ENCODE results near the gene BPIFA2. TPM values are rescaled to one million over a fixed set of nuclear protein-coding genes. Genes with fewer than 3 reads are reported as not detected.

BPIFA2 gene
- polyA plus RNA-seq, 1 experiment = not detected

- ChIA-PET CTCF (no interaction called here), POLR2A (no interaction called here)
- Histone ChIP-seq H3K9me3 (ENCODE audit: control insufficient read depth, insufficient read depth, low read length) (no peaks in the 10 kb centered on the region), H3K27ac (ENCODE audit: low read depth, low read length) (no peak overlapping the region), H3K4me3 (ENCODE audit: low read depth, low read length) (no peak overlapping the region), H3K27me3 (ENCODE audit: control insufficient read depth, insufficient read depth, low read length) (no peaks in the 10 kb centered on the region)
- DNase-seq (ENCODE audit: low read depth, low spot score) = no peak
- no peak for TF ChIP-seq CTCF (IDR thresholded peaks at IDR 0.05; ENCODE audit: low read depth, low read length)
Observed at GRCh38 chr20:33176101-33176500, 8.1 kb downstream of the BPIFA2 start.

GRCh38 chr20:33177866-33178265 lies 9.9 kb downstream of the BPIFA2 start:
- ChIA-PET POLR2A (no interaction called here), CTCF (no interaction called here)

GRCh38 chr20:33178726-33179125 lies 10.8 kb downstream of the BPIFA2 start:
- ChIA-PET POLR2A (no interaction called here), CTCF (no interaction called here)
- DNase-seq (ENCODE audit: low read depth, low spot score) = no peak

More at GRCh38 chr20:33177866-33178265, 9.9 kb downstream of the BPIFA2 start:
- H3K27ac ChIP-seq (ENCODE audit: low read depth, low read length) = no peak overlapping the region
- no peaks in the 10 kb centered on the region for H3K9me3 ChIP-seq (ENCODE audit: control insufficient read depth, insufficient read depth, low read length)
- TF ChIP-seq CTCF (IDR thresholded peaks at IDR 0.05; ENCODE audit: low read depth, low read length) = no peak
- DNase-seq (ENCODE audit: low read depth, low spot score) = no peak
- H3K27me3 ChIP-seq (ENCODE audit: control insufficient read depth, insufficient read depth, low read length) = no peaks in the 10 kb centered on the region
- no peak overlapping the region for H3K4me3 ChIP-seq (ENCODE audit: low read depth, low read length)

DNA sequence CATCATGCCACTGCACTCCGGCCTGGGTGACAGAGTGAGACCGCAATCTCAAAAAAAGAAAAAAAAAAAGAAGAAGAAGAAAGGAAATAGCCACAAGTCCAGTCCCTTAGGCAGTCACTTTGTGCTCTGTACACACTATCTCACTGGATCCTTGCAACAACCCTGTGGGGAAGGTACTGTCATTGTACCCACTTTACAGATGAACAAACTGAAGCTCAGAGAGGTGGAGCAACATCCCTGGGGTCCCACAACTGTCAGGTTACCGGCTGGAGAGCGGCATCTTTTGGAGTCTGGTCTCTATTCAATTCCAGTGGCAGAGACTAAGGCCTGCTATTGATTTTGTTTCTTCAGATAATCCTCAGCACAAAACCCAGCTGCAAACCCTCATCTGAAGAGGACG lies 12.2 kb downstream of the BPIFA2 start:
- no peak for TF ChIP-seq CTCF (IDR thresholded peaks at IDR 0.05; ENCODE audit: low read depth, low read length)
- no peaks in the 10 kb centered on the region for H3K9me3 ChIP-seq (ENCODE audit: control insufficient read depth, insufficient read depth, low read length)
- no peak overlapping the region for H3K4me3 ChIP-seq (ENCODE audit: low read depth, low read length)
- H3K27me3 ChIP-seq (ENCODE audit: control insufficient read depth, insufficient read depth, low read length) = no peaks in the 10 kb centered on the region
- H3K27ac ChIP-seq (ENCODE audit: low read depth, low read length) = no peak overlapping the region
- ChIA-PET CTCF (no interaction called here), POLR2A (no interaction called here)
- no peak for DNase-seq (ENCODE audit: low read depth, low spot score)

More at GRCh38 chr20:33178726-33179125, 10.8 kb downstream of the BPIFA2 start:
- no peaks in the 10 kb centered on the region for H3K9me3 ChIP-seq (ENCODE audit: control insufficient read depth, insufficient read depth, low read length)
- H3K27me3 ChIP-seq (ENCODE audit: control insufficient read depth, insufficient read depth, low read length) = no peaks in the 10 kb centered on the region
- H3K27ac ChIP-seq (ENCODE audit: low read depth, low read length) = no peak overlapping the region
- no peak for TF ChIP-seq CTCF (IDR thresholded peaks at IDR 0.05; ENCODE audit: low read depth, low read length)
- H3K4me3 ChIP-seq (ENCODE audit: low read depth, low read length) = no peak overlapping the region

GRCh38 chr20:33181482-33182093 lies 13.6 kb downstream of the BPIFA2 start:
- CTCF ChIA-PET = no interaction called here
- POLR2A ChIA-PET = no interaction called here

More at GRCh38 chr20:33181482-33182093, 13.6 kb downstream of the BPIFA2 start:
- DNase-seq (ENCODE audit: low read depth, low spot score) = no peak
- no peaks in the 10 kb centered on the region for H3K9me3 ChIP-seq (ENCODE audit: control insufficient read depth, insufficient read depth, low read length)
- no peak overlapping the region for H3K27ac ChIP-seq (ENCODE audit: low read depth, low read length)
- H3K27me3 ChIP-seq (ENCODE audit: control insufficient read depth, insufficient read depth, low read length) = no peaks in the 10 kb centered on the region
- TF ChIP-seq CTCF (IDR thresholded peaks at IDR 0.05; ENCODE audit: low read depth, low read length) = no peak
- H3K4me3 ChIP-seq (ENCODE audit: low read depth, low read length) = no peak overlapping the region
